ENCODE data around the gene GOSR1. TPM values are rescaled to one million over a fixed set of nuclear protein-coding genes. Genes with fewer than 3 reads are reported as not detected.

Gene GOSR1
- total RNA-seq, 2 donors from 2014 or later, result 65.7 to 66.1 TPM

- DNase-seq, result no peak
- Mint-ChIP-seq H3K9me3 (no peaks in the 10 kb centered on the region), H3K4me3 (no peak overlapping the region), H3K27ac (no peak overlapping the region), H3K4me1 (ENCODE audit: low read depth) (peaks cover 17% of the 10 kb centered on the region), H3K27me3 (ENCODE audit: low read depth) (no peaks in the 10 kb centered on the region), H3K36me3 (ENCODE audit: insufficient read depth in 2 of 2) (peaks cover 2 to 3% of the 10 kb centered on the region in 2 donors)
- no peak for ATAC-seq (replicated peaks in 1 of 2)
These were observed 4.8 kb upstream of the GOSR1 start for GRCh38 chr17:30472238-30472890.

- ATAC-seq (replicated peaks in 1 of 2), result no peak
These were observed 2.0 kb upstream of the GOSR1 start for GRCh38 chr17:30475206-30475605.

GRCh38 chr17:30476726-30477082 is 504 bp upstream of the GOSR1 start:
- H3K27ac Mint-ChIP-seq, result peak overlapping the region; percentile 94
- no peaks in the 10 kb centered on the region for H3K27me3 Mint-ChIP-seq (ENCODE audit: low read depth)
- peak overlapping the region; percentile 89 to 95 for H3K4me3 Mint-ChIP-seq
- H3K9me3 Mint-ChIP-seq, result no peaks in the 10 kb centered on the region
- peaks cover 41% of the 10 kb centered on the region for H3K4me1 Mint-ChIP-seq (ENCODE audit: low read depth)
- ATAC-seq (replicated peaks in 1 of 2) (peak; percentile 34 to 36), DNase-seq (peak; percentile 29)
- H3K36me3 Mint-ChIP-seq (ENCODE audit: insufficient read depth in 2 of 2), result peaks cover 2 to 20% of the 10 kb centered on the region in 2 donors

More at GRCh38 chr17:30475206-30475605, 2.0 kb upstream of the GOSR1 start:
- no peak overlapping the region for H3K27ac Mint-ChIP-seq
- no peak for DNase-seq
- H3K9me3 Mint-ChIP-seq, result no peaks in the 10 kb centered on the region
- H3K36me3 Mint-ChIP-seq (ENCODE audit: insufficient read depth in 2 of 2), result peaks cover 2 to 10% of the 10 kb centered on the region in 2 donors
- peaks cover 34% of the 10 kb centered on the region for H3K4me1 Mint-ChIP-seq (ENCODE audit: low read depth)
- H3K27me3 Mint-ChIP-seq (ENCODE audit: low read depth), result no peaks in the 10 kb centered on the region
- peak overlapping the region in 1 of 2 donors; percentile 89 for H3K4me3 Mint-ChIP-seq

DNA sequence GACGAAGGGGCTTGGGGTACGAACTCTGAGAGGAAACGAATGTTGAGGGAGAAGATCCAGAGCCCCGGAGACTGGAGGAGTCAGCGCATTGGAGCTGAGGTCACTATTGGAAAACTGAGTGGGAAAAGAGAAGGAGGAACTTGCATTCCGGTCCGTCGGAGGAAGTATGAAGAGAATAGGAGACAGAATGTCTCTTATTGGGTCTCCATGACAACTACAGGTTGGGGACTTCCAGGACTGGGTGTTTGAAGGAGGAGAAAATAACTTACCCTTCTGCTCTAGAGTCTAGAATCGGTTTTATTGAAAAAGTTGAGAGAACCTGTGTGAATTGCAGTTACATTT is 537 bp downstream of the GOSR1 start:
- no peak for DNase-seq
- no peaks in the 10 kb centered on the region for H3K9me3 Mint-ChIP-seq
- ATAC-seq (replicated peaks in 1 of 2), result peak; percentile 10 to 13
- H3K36me3 Mint-ChIP-seq (ENCODE audit: insufficient read depth in 2 of 2), result peaks cover 2 to 20% of the 10 kb centered on the region in 2 donors
- peak overlapping the region; percentile 94 for H3K27ac Mint-ChIP-seq
- H3K27me3 Mint-ChIP-seq (ENCODE audit: low read depth), result no peaks in the 10 kb centered on the region
- H3K4me3 Mint-ChIP-seq, result peak overlapping the region; percentile 89 to 95
- H3K4me1 Mint-ChIP-seq (ENCODE audit: low read depth), result peaks cover 41% of the 10 kb centered on the region

DNA sequence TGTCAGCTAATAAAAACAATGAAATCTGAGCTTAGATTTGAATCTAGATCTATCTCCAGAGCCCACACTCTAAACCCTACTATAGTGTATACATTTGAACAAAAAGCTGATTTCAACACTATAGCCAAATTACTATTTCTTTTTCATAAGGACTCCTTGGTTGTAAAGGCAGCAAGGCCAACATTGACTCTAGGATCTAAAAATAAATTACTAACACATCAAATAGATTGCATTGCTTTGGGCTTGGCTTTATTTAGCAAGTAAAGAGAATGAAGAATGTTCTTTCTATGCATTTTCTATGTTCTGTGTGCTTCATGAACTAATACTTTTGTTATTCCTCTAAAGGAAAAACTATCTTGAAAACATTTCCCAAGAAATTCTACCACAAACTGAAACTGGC is 5.3 kb downstream of the GOSR1 start:
- peak overlapping the region; percentile 75 for H3K27ac Mint-ChIP-seq
- no peaks in the 10 kb centered on the region for H3K9me3 Mint-ChIP-seq
- H3K4me3 Mint-ChIP-seq, result no peak overlapping the region
- no peak for ATAC-seq (replicated peaks in 1 of 2)
- no peaks in the 10 kb centered on the region for H3K27me3 Mint-ChIP-seq (ENCODE audit: low read depth)
- DNase-seq, result no peak
- H3K4me1 Mint-ChIP-seq (ENCODE audit: low read depth), result peaks cover 25% of the 10 kb centered on the region
- peaks cover 2 to 39% of the 10 kb centered on the region in 2 donors for H3K36me3 Mint-ChIP-seq (ENCODE audit: insufficient read depth in 2 of 2)

GRCh38 chr17:30483159-30483558 is 6.0 kb downstream of the GOSR1 start:
- DNase-seq (no peak), ATAC-seq (replicated peaks in 1 of 2) (no peak)
- Mint-ChIP-seq H3K27me3 (ENCODE audit: low read depth) (no peaks in the 10 kb centered on the region), H3K4me1 (ENCODE audit: low read depth) (peaks cover 21% of the 10 kb centered on the region), H3K4me3 (no peak overlapping the region), H3K9me3 (no peaks in the 10 kb centered on the region), H3K36me3 (ENCODE audit: insufficient read depth in 2 of 2) (peaks cover 2 to 37% of the 10 kb centered on the region in 2 donors), H3K27ac (peak overlapping the region; percentile 75)

DNA sequence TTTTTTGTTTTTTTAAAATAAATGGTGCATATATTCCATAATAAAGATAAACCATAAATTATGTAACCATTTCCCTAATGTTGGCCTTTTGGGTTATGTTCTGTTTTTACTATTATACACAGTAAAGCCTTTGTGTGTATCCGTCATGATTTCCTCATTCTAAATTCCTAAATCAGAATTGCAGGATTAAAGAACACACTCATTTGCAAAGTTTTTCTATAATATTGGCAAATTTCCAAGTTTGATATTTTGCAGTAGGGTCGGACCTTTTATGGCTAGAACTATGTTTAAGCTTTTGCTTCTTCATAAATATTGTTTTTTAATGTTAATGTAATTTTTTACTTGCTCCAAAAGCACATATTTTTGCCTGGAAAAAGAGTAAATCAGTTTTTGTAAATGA is 16.6 kb downstream of the GOSR1 start:
- Mint-ChIP-seq H3K9me3 (no peaks in the 10 kb centered on the region), H3K4me3 (no peak overlapping the region), H3K4me1 (ENCODE audit: low read depth) (no peaks in the 10 kb centered on the region), H3K27me3 (ENCODE audit: low read depth) (no peaks in the 10 kb centered on the region), H3K27ac (no peak overlapping the region), H3K36me3 (ENCODE audit: insufficient read depth in 2 of 2) (peaks cover 12 to 35% of the 10 kb centered on the region in 2 donors)
- DNase-seq (no peak), ATAC-seq (replicated peaks in 1 of 2) (no peak)

DNA sequence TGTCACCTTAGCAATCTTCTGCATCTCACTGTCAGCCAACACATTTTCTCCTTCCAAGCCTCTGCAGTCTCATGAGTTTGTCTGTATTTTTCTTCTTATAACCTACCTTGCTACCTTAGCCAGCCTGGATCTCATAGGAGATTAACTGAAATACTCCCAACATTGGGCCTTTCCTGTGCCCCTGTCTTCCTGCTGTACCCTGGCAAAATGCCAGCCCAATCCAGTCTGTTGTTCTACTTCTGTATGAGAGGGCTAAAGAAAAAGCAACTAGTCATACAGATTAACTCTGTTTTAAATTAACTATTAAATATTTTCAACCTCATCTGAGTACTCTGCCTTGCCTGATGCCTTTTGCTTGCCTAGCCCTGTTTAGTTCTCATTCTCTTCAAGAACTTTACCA is 18.4 kb downstream of the GOSR1 start:
- Mint-ChIP-seq H3K4me3 (no peak overlapping the region), H3K4me1 (ENCODE audit: low read depth) (peaks cover 9% of the 10 kb centered on the region), H3K27ac (peak overlapping the region; percentile 10)

GRCh38 chr17:30503558-30503957 is 26.4 kb downstream of the GOSR1 start:
- Mint-ChIP-seq H3K27me3 (ENCODE audit: low read depth) (no peaks in the 10 kb centered on the region), H3K4me3 (no peak overlapping the region), H3K27ac (no peak overlapping the region), H3K36me3 (ENCODE audit: insufficient read depth in 2 of 2) (peaks cover 5 to 15% of the 10 kb centered on the region in 2 donors), H3K4me1 (ENCODE audit: low read depth) (peaks cover 17% of the 10 kb centered on the region), H3K9me3 (no peaks in the 10 kb centered on the region)
- DNase-seq, result no peak
- ATAC-seq (replicated peaks in 1 of 2), result no peak

More for the DNA sequence above, 18.4 kb downstream of the GOSR1 start:
- Mint-ChIP-seq H3K9me3 (no peaks in the 10 kb centered on the region), H3K36me3 (ENCODE audit: insufficient read depth in 2 of 2) (peaks cover 10 to 32% of the 10 kb centered on the region in 2 donors), H3K27me3 (ENCODE audit: low read depth) (no peaks in the 10 kb centered on the region)
- DNase-seq, result no peak
- ATAC-seq (replicated peaks in 1 of 2), result no peak

GRCh38 chr17:30505868-30506417 is 28.7 kb downstream of the GOSR1 start:
- no peak for ATAC-seq (replicated peaks in 1 of 2)
- Mint-ChIP-seq H3K27ac (peak overlapping the region; percentile 84), H3K9me3 (no peaks in the 10 kb centered on the region), H3K4me3 (peak overlapping the region in 1 of 2 donors; percentile 6), H3K36me3 (ENCODE audit: insufficient read depth in 2 of 2) (peaks cover 5 to 15% of the 10 kb centered on the region in 2 donors), H3K4me1 (ENCODE audit: low read depth) (peaks cover 8% of the 10 kb centered on the region), H3K27me3 (ENCODE audit: low read depth) (no peaks in the 10 kb centered on the region)
- no peak for DNase-seq

- peak overlapping the region; percentile 84 for H3K27ac Mint-ChIP-seq
These were observed 29.3 kb downstream of the GOSR1 start for GRCh38 chr17:30506481-30506880.

DNA sequence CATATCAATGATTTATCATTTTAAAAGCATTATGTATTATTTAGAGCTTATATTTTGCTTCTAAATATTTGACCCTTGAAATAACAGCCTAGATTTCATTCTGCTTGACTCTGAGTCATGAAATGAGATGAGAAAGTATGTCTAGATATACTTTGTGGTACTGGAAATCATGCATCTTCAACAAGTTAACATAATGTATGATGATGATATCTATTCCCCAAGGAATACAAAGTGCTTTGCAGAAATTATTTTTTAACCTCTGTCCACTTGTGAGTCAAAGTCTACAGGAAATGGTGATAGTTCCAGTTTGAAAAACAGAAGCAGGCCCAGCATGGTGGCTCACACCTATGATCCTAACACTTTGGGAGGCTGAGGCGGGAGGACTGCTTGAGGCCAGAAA is 36.1 kb downstream of the GOSR1 start:
- H3K9me3 Mint-ChIP-seq, result no peaks in the 10 kb centered on the region
- no peak overlapping the region for H3K27ac Mint-ChIP-seq
- DNase-seq, result no peak
- ATAC-seq (replicated peaks in 1 of 2), result no peak
- peaks cover 3 to 6% of the 10 kb centered on the region in 2 donors for H3K36me3 Mint-ChIP-seq (ENCODE audit: insufficient read depth in 2 of 2)
- no peak overlapping the region for H3K4me3 Mint-ChIP-seq
- no peaks in the 10 kb centered on the region for H3K4me1 Mint-ChIP-seq (ENCODE audit: low read depth)
- no peaks in the 10 kb centered on the region for H3K27me3 Mint-ChIP-seq (ENCODE audit: low read depth)

More at GRCh38 chr17:30506481-30506880, 29.3 kb downstream of the GOSR1 start:
- ATAC-seq (replicated peaks in 1 of 2) (no peak), DNase-seq (no peak)
- Mint-ChIP-seq H3K27me3 (ENCODE audit: low read depth) (no peaks in the 10 kb centered on the region), H3K9me3 (no peaks in the 10 kb centered on the region), H3K36me3 (ENCODE audit: insufficient read depth in 2 of 2) (peaks cover 5 to 15% of the 10 kb centered on the region in 2 donors), H3K4me1 (ENCODE audit: low read depth) (peaks cover 8% of the 10 kb centered on the region), H3K4me3 (no peak overlapping the region)

- Mint-ChIP-seq H3K27ac (peak overlapping the region; percentile 78), H3K27me3 (ENCODE audit: low read depth) (no peaks in the 10 kb centered on the region), H3K36me3 (ENCODE audit: insufficient read depth in 2 of 2) (peaks cover 3 to 8% of the 10 kb centered on the region in 2 donors), H3K4me1 (ENCODE audit: low read depth) (peaks cover 7% of the 10 kb centered on the region), H3K9me3 (no peaks in the 10 kb centered on the region), H3K4me3 (no peak overlapping the region)
- DNase-seq (no peak), ATAC-seq (replicated peaks in 1 of 2) (no peak)
These were observed 37.8 kb downstream of the GOSR1 start for GRCh38 chr17:30514895-30515596.

Measured in activated T-cell treated with anti-CD3 and anti-CD28 coated beads, Interleukin-2, amount 50 U/mL, for 72 hours (primary cell).